T-cell (primary cell): ENCODE data around the gene AMZ2. TPM values are rescaled to one million over a fixed set of nuclear protein-coding genes. Genes with fewer than 3 reads are reported as not detected.
"Not testable (repeated sequence)": the region's sequence is repeated elsewhere in the genome, so short reads cannot be mapped to it uniquely, and the experiment has no call there.

Experiments
- ATAC-seq, 4 experiments: fragments of 200-7000 bp in 3 of 4; fragments of 150-1000 bp in 1 of 4; cut with Tn5 transposase; replicated peaks in 1 of 4; 1 replicate in 3 of 4; 2 replicates in 1 of 4; pipeline ENCODE4 v1.10.0; 2021; ENCODE audit warnings: moderate library complexity in 3 of 4, mild to moderate bottlenecking in 2 of 4, moderate number of reproducible peaks in 1 of 4
- CTCF ChIA-PET, 2 donors: fragments of 300-600 bp; sonication (Branson Sonifier 250); formaldehyde crosslinking; loops; one replicate each; lab custom pipeline; 2022; ENCODE audit warnings: antibody characterized with exemption in 2 of 2; lab: Charles Lee
- POLR2A ChIA-PET, 2 donors: fragments of 300-600 bp; sonication (Branson Sonifier 250); formaldehyde crosslinking; loops; one replicate each; lab custom pipeline; 2022; ENCODE audit warnings: antibody characterized with exemption in 2 of 2; lab: Charles Lee
- DNase-seq, 35 experiments: peaks; one replicate each; pipeline versions ENCODE4 v3.0.0 to v3.0.0-alpha.2; 2013 to 2023
- H3K27ac ChIP-seq: one replicate; pipeline ENCODE4 v1.5.1; 2013; ENCODE audit warnings: low read length
- H3K27me3 ChIP-seq, 2 experiments: replicated peaks in 1 of 2; 1 replicate in 1 of 2; 2 replicates in 1 of 2; pipeline versions ENCODE4 v1.6.1 to v1.7.0; 2013; ENCODE audit warnings: low read length in 1 of 2, mixed read lengths in 1 of 2; ENCODE audit not compliant: control insufficient read depth in 2 of 2, insufficient read depth in 2 of 2; ENCODE audit errors: extremely low read depth in 1 of 2
- H3K36me3 ChIP-seq, 2 donors: 1 replicate in 1 of 2; 2 replicates in 1 of 2; pipeline versions ENCODE4 v1.6.1 to v1.7.0; 2013; ENCODE audit warnings: low read length in 1 of 2; ENCODE audit not compliant: control insufficient read depth in 2 of 2, insufficient read depth in 1 of 2; ENCODE audit errors: extremely low read depth in 1 of 2
- H3K4me1 ChIP-seq, 2 experiments: 1 replicate in 1 of 2; 2 replicates in 1 of 2; pipeline versions ENCODE4 v1.6.1 to v1.7.0; 2013; ENCODE audit warnings: low read length in 2 of 2, mixed read lengths in 1 of 2; ENCODE audit not compliant: insufficient read depth in 2 of 2, control insufficient read depth in 1 of 2; ENCODE audit errors: extremely low read depth in 1 of 2
- H3K4me3 ChIP-seq, 2 donors: 1 replicate in 1 of 2; 2 replicates in 1 of 2; pipeline versions ENCODE4 v1.5.1 to v1.7.0; 2013; ENCODE audit warnings: mild to moderate bottlenecking in 2 of 2, low read length in 1 of 2, moderate library complexity in 1 of 2; ENCODE audit not compliant: control insufficient read depth in 1 of 2; ENCODE audit errors: extremely low read depth in 1 of 2
- H3K9me3 ChIP-seq: 2 replicates; pipeline ENCODE4 v1.7.0; 2013
- H3K27ac Mint-ChIP-seq, 2 donors: one replicate each; pipeline ENCODE4 v1.8.0; 2020 to 2021; ENCODE audit warnings: mild to moderate bottlenecking in 2 of 2, mixed read lengths in 2 of 2
- H3K27me3 Mint-ChIP-seq, 2 donors: one replicate each; pipeline ENCODE4 v1.8.0; 2021 to 2022; ENCODE audit warnings: mixed read lengths in 2 of 2
- H3K36me3 Mint-ChIP-seq: one replicate; pipeline ENCODE4 v1.8.0; 2021; ENCODE audit warnings: mixed read lengths
- H3K4me1 Mint-ChIP-seq, 3 donors: one replicate each; pipeline ENCODE4 v1.8.0; 2020 to 2022; ENCODE audit warnings: mixed read lengths in 3 of 3, mild to moderate bottlenecking in 1 of 3
- H3K4me3 Mint-ChIP-seq, 3 donors: one replicate each; pipeline ENCODE4 v1.8.0; 2020 to 2022; ENCODE audit warnings: mild to moderate bottlenecking in 3 of 3, mixed read lengths in 3 of 3, moderate library complexity in 3 of 3
- H3K9me3 Mint-ChIP-seq, 3 donors: one replicate each; pipeline ENCODE4 v1.8.0; 2020 to 2022; ENCODE audit warnings: mixed read lengths in 3 of 3
- WGBS: methylation state at CpG from one replicate; pipeline ENCODE4 v1.1.5; 2013; ENCODE audit warnings: missing lambda C conversion rate; ENCODE audit not compliant: insufficient coverage; 5-methylcytosine and 5-hydroxymethylcytosine counted together
- total RNA-seq, 35 experiments: library from RNA in 6 of 35; stranded (reverse) in 6 of 35; fragments of 120-200 nt in 1 of 35; gene quantifications; one replicate each; pipeline versions ENCODE4 v1.2.1 to v1.2.4 and lab custom pipeline; 2013 to 2026

AMZ2 gene
- total RNA-seq, 5 donors from 2014 or later (not counting 1 experiment from before 2014, with no cell fraction given): 50.9 to 81.8 (median 60.5) TPM

DNA sequence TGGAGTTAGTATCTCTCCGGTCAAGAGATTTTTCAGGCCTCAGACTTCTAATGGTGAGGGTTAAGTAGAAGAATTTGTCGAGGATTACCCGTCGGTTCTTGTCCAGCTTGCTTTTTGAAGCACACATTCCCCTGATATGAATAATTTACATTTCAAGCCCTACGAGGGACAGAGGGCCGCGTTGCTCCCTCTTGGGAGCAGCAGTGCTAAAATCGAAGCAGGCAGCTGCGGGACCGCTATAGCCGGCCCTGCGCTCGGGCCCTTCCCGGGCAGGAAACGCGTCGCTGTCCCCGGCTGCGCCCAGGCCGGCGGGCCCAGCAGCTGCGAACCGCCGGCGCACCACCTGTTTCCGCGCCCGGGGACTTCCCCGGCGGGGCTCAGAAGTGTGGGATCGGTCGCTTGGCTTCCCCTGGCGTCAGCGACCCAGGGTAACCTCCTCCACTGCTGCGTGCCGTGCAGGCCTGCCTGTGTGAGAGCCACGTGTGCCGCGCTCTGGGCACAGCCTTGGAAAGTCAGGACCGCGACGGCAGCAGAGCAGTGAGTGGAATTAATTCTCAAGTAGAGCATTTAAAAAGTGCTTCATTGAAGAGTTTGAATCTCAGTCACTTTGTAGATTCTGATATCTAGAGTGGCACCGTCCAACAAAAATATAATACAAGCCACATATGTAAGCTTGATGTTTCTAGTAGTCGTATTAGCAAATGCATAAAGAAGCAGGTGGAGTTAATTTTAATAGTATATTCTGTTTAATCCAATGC lies 11.2 kb downstream of the AMZ2 start:
- not testable (repeated sequence) for H3K27me3 Mint-ChIP-seq, H3K9me3 ChIP-seq, H3K4me3 ChIP-seq, H3K36me3 ChIP-seq, H3K9me3 Mint-ChIP-seq, H3K27me3 ChIP-seq
- peak; percentile 38 to 89 (median 77) for DNase-seq
- ChIA-PET POLR2A (interaction anchor here in 1 of 2 donors (1.1 kb wide), 2 partner anchors 10 to 54 kb away, joined by 3 read pairs; no protein-coding TSS in a partner anchor), CTCF (interaction anchor here in 1 of 2 donors (1.3 kb wide), 1 partner anchor 173 kb away, joined by 4 read pairs; no protein-coding TSS in a partner anchor)
- H3K4me3 Mint-ChIP-seq: peak overlapping the region; percentile 61 to 68 (median 62)
- peak; percentile 91 to 96 (median 92) for ATAC-seq
- Histone ChIP-seq H3K27ac (peak overlapping the region; percentile 97), H3K4me1 (peaks cover 35 to 61% of the 10 kb centered on the region in 2 experiments)
- H3K36me3 Mint-ChIP-seq: peaks cover 19% of the 10 kb centered on the region
- 0% methylated on average over 9 of the region's 44 CpGs for WGBS
- H3K27ac Mint-ChIP-seq: peak overlapping the region; percentile 92 to 94
- H3K4me1 Mint-ChIP-seq: peaks cover 69 to 80% (median 77%) of the 10 kb centered on the region in 3 donors

DNA sequence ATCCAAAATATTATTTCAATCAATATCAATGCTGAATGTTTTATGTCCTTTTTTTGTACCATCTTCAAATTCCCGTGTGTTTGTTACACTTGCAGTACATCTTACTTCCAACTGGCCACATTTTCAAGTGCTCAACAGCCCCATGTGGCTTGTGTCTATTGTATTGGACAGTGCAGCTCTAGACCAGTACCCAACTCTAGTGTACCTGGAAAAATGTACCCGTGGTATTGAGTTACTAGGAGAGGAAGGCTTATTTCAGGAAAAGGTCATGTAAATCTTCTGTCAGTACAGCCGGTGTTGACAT lies 11.8 kb downstream of the AMZ2 start:
- Mint-ChIP-seq H3K4me1 (peaks cover 64 to 74% (median 72%) of the 10 kb centered on the region in 3 donors), H3K27ac (peak overlapping the region; percentile 89 to 92), H3K36me3 (peaks cover 16% of the 10 kb centered on the region), H3K4me3 (peak overlapping the region in 1 of 3 donors; percentile 68)
- CTCF ChIA-PET, POLR2A ChIA-PET, H3K27me3 Mint-ChIP-seq, H3K36me3 ChIP-seq, DNase-seq, H3K27me3 ChIP-seq, H3K9me3 ChIP-seq, H3K9me3 Mint-ChIP-seq, ATAC-seq, H3K4me3 ChIP-seq: not testable (repeated sequence)
- peak overlapping the region; percentile 89 for H3K27ac ChIP-seq
- WGBS: no CpG with 5 or more reads among the region's 3 CpGs
- peaks cover 33 to 58% of the 10 kb centered on the region in 2 experiments for H3K4me1 ChIP-seq

DNA sequence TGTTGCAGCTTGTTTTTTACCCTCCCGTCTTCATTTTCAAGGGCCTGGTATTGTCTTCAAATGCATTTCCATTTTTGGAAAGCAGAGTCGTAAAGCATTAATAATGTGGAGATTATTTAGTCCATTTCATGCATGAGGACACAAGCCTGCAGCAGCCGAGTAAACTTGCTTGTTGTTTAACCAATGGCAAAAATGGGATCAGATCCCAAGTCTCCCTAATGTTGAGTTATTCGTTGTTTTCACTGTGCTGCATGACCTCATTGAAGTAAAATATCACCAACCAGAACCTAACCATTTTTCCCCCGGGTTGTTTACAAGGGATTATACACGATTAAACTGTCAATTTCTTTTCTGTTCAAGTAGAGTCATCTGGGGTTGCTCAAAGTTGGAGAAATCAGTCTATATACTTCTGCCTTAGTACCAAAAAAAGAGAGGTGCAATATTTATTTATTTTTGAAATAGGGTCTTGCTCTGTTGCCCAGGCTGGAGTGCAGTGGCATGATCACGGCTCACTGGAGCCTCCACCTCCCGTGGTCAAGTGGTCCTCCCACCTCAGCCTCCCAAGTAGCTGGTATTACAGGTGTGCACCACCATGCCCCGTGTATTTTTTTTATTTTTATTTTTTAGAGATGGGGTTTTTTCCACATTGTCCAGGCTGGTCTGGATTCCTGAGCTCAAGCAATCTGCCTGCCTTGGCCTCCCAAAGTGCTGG lies 12.4 kb downstream of the AMZ2 start:
- peak overlapping the region in 1 of 3 donors; percentile 68 for H3K4me3 Mint-ChIP-seq
- peaks cover 32 to 52% of the 10 kb centered on the region in 2 experiments for H3K4me1 ChIP-seq
- no peak for ATAC-seq

DNA sequence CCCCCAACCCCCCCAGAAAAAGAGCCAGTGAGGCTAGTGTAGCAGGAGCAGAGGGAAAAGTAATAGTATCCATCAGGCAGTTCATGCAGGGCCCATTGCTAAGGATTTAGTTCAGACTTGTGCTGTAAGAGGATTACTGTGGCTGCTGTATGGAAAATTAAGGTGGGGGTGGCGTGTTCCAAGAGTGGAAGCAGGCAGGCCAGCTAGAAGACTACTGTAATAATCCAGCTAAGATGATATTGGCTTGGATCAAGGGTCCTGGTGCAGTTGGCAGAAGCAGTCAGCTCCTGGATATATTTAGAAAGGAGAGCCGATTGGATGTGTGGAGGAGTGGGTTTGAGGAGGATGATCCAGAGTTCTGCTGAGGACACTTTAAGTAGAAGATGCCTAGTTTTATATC lies 14.6 kb downstream of the AMZ2 start:
- peaks cover 39 to 53% (median 43%) of the 10 kb centered on the region in 3 donors for H3K4me1 Mint-ChIP-seq
- peaks cover 14 to 37% of the 10 kb centered on the region in 2 experiments for H3K4me1 ChIP-seq
- H3K27ac ChIP-seq, H3K4me3 ChIP-seq, H3K36me3 Mint-ChIP-seq, H3K4me3 Mint-ChIP-seq, H3K36me3 ChIP-seq, DNase-seq, H3K27me3 Mint-ChIP-seq, POLR2A ChIA-PET, H3K27me3 ChIP-seq, H3K9me3 Mint-ChIP-seq, H3K9me3 ChIP-seq, H3K27ac Mint-ChIP-seq, ATAC-seq: not testable (repeated sequence)
- WGBS: 83% methylated on average over 2 of the region's 2 CpGs
- CTCF ChIA-PET: interaction anchor here (0.5 to 4.9 kb wide), 11 partner anchors 10 to 201 kb away, joined by 3 to 22 read pairs (median 4); no protein-coding TSS in a partner anchor

More for the DNA sequence above, 12.4 kb downstream of the AMZ2 start:
- 100% methylated on average over 2 of the region's 9 CpGs for WGBS
- POLR2A ChIA-PET: no interaction called here
- Histone ChIP-seq H3K27ac (peak overlapping the region; percentile 89), H3K4me3 (no peak overlapping the region), H3K27me3 (no peaks in the 10 kb centered on the region), H3K9me3 (no peaks in the 10 kb centered on the region), H3K36me3 (peaks cover 0 to 1% of the 10 kb centered on the region in 2 donors)
- H3K27me3 Mint-ChIP-seq: no peaks in the 10 kb centered on the region
- H3K27ac Mint-ChIP-seq: peak overlapping the region; percentile 89 to 92
- peaks cover 13% of the 10 kb centered on the region for H3K36me3 Mint-ChIP-seq
- H3K9me3 Mint-ChIP-seq: no peaks in the 10 kb centered on the region
- peaks cover 58 to 68% (median 66%) of the 10 kb centered on the region in 3 donors for H3K4me1 Mint-ChIP-seq
- DNase-seq: no peak
- CTCF ChIA-PET: no interaction called here

DNA sequence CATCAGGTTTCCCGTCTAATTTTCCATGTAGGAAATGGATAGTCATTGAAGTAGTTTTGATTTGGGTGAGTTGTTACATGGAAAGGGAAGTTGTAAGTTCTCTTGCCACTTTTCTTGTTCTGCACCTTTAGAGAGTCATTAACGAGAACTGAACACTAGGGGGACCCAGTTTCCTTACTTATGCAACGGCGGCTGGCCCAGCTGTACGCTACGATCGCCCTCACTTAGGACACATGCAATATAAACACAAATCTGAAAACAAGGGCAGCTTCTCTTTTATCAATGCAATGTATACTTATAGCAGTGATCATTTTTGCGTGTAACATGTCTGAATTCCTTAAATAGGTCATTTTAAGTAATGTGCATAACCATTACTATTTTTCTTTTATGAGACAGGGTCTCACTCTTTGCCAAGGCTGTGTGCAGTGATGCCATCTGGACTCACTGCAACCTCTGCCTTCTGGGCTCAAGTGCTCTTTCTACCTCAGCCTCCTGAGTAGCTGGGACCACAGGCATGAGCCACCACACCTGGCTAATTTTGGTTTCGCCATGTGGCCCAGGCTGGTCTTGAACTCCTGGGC lies 15.3 kb downstream of the AMZ2 start:
- H3K4me3 ChIP-seq, H3K27ac Mint-ChIP-seq, H3K9me3 ChIP-seq, H3K36me3 Mint-ChIP-seq, H3K9me3 Mint-ChIP-seq, H3K27me3 ChIP-seq, H3K27ac ChIP-seq, H3K36me3 ChIP-seq, H3K27me3 Mint-ChIP-seq, H3K4me3 Mint-ChIP-seq: not testable (repeated sequence)
- ATAC-seq (peak; percentile 22 to 50 (median 36)), DNase-seq (peak in 7 of 35 experiments; percentile 9 to 72 (median 23))
- ChIA-PET POLR2A (interaction anchor here in 1 of 2 donors (0.6 kb wide), 1 partner anchor 236 kb away, joined by 3 read pairs; no protein-coding TSS in a partner anchor), CTCF (interaction anchor here (0.5 to 4.9 kb wide), 12 partner anchors 10 to 201 kb away, joined by 3 to 22 read pairs (median 4); no protein-coding TSS in a partner anchor)
- 45% methylated on average over 2 of the region's 9 CpGs for whole genome bisulfite sequencing
- H3K4me1 ChIP-seq: peaks cover 12 to 34% of the 10 kb centered on the region in 2 experiments
- H3K4me1 Mint-ChIP-seq: peaks cover 34 to 46% (median 36%) of the 10 kb centered on the region in 3 donors

- POLR2A ChIA-PET: interaction anchor here (0.6 to 0.8 kb wide), 2 partner anchors 14 to 192 kb away, joined by 5 to 10 read pairs; partner anchors contain the start of gene WIPI1 (in 1 of the 2)
- not testable (repeated sequence) for H3K27me3 ChIP-seq, H3K27ac Mint-ChIP-seq, H3K27ac ChIP-seq, H3K9me3 Mint-ChIP-seq, H3K4me3 Mint-ChIP-seq, ATAC-seq, H3K9me3 ChIP-seq, H3K27me3 Mint-ChIP-seq, DNase-seq, H3K4me3 ChIP-seq
- no CpG with 5 or more reads among the region's 2 CpGs for WGBS
- H3K4me1 Mint-ChIP-seq: peaks cover 14 to 26% (median 17%) of the 10 kb centered on the region in 3 donors
- H3K4me1 ChIP-seq: peaks cover 0 to 14% of the 10 kb centered on the region in 2 experiments
- H3K36me3 ChIP-seq: peaks cover 0 to 19% of the 10 kb centered on the region in 2 donors
- H3K36me3 Mint-ChIP-seq: peaks cover 13% of the 10 kb centered on the region
- CTCF ChIA-PET: interaction anchor here in 1 of 2 donors (1.1 to 4.9 kb wide), 5 partner anchors 73 to 193 kb away, joined by 3 to 22 read pairs (median 4); no protein-coding TSS in a partner anchor
Measured at GRCh38 chr17:68265833-68266232, 18.0 kb downstream of the AMZ2 start.
